RWPE2 (cell line): Measurements from ENCODE around the gene CMC1.
A peak's percentile ranks its signal among the peaks of the same experiment; 100 is the strongest.

Source experiments
- ATAC-seq: fragments of 200-7000 bp; cut with Tn5 transposase; 3 replicates; pipeline ENCODE4 v1.9.1; 2021; ENCODE audit warnings: low read depth
- DNase-seq: peaks from one replicate; pipeline ENCODE4 v3.0.0-alpha.2; 2020; ENCODE audit warnings: low spot score
- H3K27ac ChIP-seq: fragments of 450-650 bp; 2 replicates; pipeline ENCODE4 v1.5.1; 2017; ENCODE audit warnings: mild to moderate bottlenecking; ENCODE audit not compliant: poor library complexity, severe bottlenecking
- H3K27me3 ChIP-seq: fragments of 250-450 bp; sonication (Bioruptor Pico); 2 replicates; pipeline ENCODE4 v1.5.1; 2021; ENCODE audit warnings: mild to moderate bottlenecking, moderate library complexity; ENCODE audit not compliant: insufficient read depth, poor library complexity, severe bottlenecking
- H3K36me3 ChIP-seq: fragments of 250-450 bp; sonication (Bioruptor Pico); 2 replicates; pipeline ENCODE4 v1.5.1; 2020; ENCODE audit warnings: low read depth, mild to moderate bottlenecking, moderate library complexity
- H3K4me1 ChIP-seq: fragments of 250-450 bp; sonication (Bioruptor Pico); 2 replicates; pipeline ENCODE4 v1.5.1; 2021; ENCODE audit warnings: mild to moderate bottlenecking, moderate library complexity; ENCODE audit not compliant: insufficient read depth, poor library complexity, severe bottlenecking
- H3K4me3 ChIP-seq: fragments of 250-450 bp; sonication (Bioruptor Pico); 2 replicates; pipeline ENCODE4 v1.5.1; 2021; ENCODE audit warnings: mild to moderate bottlenecking, moderate library complexity; ENCODE audit not compliant: severe bottlenecking
- H3K9me3 ChIP-seq: fragments of 250-450 bp; sonication (Bioruptor Pico); 2 replicates; pipeline ENCODE4 v1.5.1; 2021; ENCODE audit warnings: mild to moderate bottlenecking, moderate library complexity; ENCODE audit not compliant: severe bottlenecking
- CTCF ChIP-seq: fragments of 450-650 bp; IDR thresholded peaks from one replicate; pipeline ENCODE4 v1.5.1; 2017; ENCODE audit warnings: mild to moderate bottlenecking, moderate library complexity; ENCODE audit not compliant: poor library complexity, severe bottlenecking

Gene CMC1

GRCh38 chr3:28328188-28329151 is 87.1 kb downstream of the CMC1 start:
- no peak overlapping the region for H3K27ac ChIP-seq
- TF ChIP-seq CTCF, result peak; percentile 82
- DNase-seq (no peak), ATAC-seq (no peak)
- no peaks in the 10 kb centered on the region for H3K4me1 ChIP-seq
- H3K4me3 ChIP-seq, result no peak overlapping the region
- H3K9me3 ChIP-seq, result no peaks in the 10 kb centered on the region
- no peaks in the 10 kb centered on the region for H3K27me3 ChIP-seq
- peaks cover 98% of the 10 kb centered on the region for H3K36me3 ChIP-seq

GRCh38 chr3:28334552-28334951 is 93.1 kb downstream of the CMC1 start:
- no peaks in the 10 kb centered on the region for H3K9me3 ChIP-seq
- H3K27me3 ChIP-seq, result no peaks in the 10 kb centered on the region
- ATAC-seq (no peak), DNase-seq (no peak)
- H3K27ac ChIP-seq, result no peak overlapping the region
- no peaks in the 10 kb centered on the region for H3K4me1 ChIP-seq
- H3K36me3 ChIP-seq, result peaks cover 100% of the 10 kb centered on the region
- no peak overlapping the region for H3K4me3 ChIP-seq
- TF ChIP-seq CTCF, result peak; percentile 45

GRCh38 chr3:28335246-28335645 is 93.8 kb downstream of the CMC1 start:
- H3K4me1 ChIP-seq, result no peaks in the 10 kb centered on the region
- no peak for TF ChIP-seq CTCF
- DNase-seq (no peak), ATAC-seq (no peak)
- no peak overlapping the region for H3K27ac ChIP-seq
- no peaks in the 10 kb centered on the region for H3K27me3 ChIP-seq
- H3K9me3 ChIP-seq, result no peaks in the 10 kb centered on the region
- no peak overlapping the region for H3K4me3 ChIP-seq
- peaks cover 100% of the 10 kb centered on the region for H3K36me3 ChIP-seq

- Histone ChIP-seq H3K27ac (no peak overlapping the region), H3K36me3 (peaks cover 93% of the 10 kb centered on the region), H3K4me3 (no peak overlapping the region), H3K4me1 (peaks cover 7% of the 10 kb centered on the region), H3K27me3 (no peaks in the 10 kb centered on the region), H3K9me3 (no peaks in the 10 kb centered on the region)
- no peak for TF ChIP-seq CTCF
- no peak for ATAC-seq
- DNase-seq, result no peak
These were observed 95.8 kb downstream of the CMC1 start for GRCh38 chr3:28337230-28337629.

- no peak for ATAC-seq
- no peak for DNase-seq
- peaks cover 50% of the 10 kb centered on the region for H3K4me1 ChIP-seq
These were observed 101.7 kb downstream of the CMC1 start for GRCh38 chr3:28343144-28343543.

More at GRCh38 chr3:28343144-28343543, 101.7 kb downstream of the CMC1 start:
- Histone ChIP-seq H3K9me3 (no peaks in the 10 kb centered on the region), H3K27ac (peak overlapping the region; percentile 31), H3K36me3 (peaks cover 49% of the 10 kb centered on the region), H3K27me3 (no peaks in the 10 kb centered on the region), H3K4me3 (no peak overlapping the region)
- no peak for TF ChIP-seq CTCF
